Common myeloid progenitor, CD34-positive (primary cell): ENCODE measurements around the gene CALCR.

Experiments used
- CTCF ChIA-PET: fragments of 350-600 bp; sonication (Branson Sonifier 250); formaldehyde crosslinking; loops from one replicate; lab custom pipeline; 2021; ENCODE audit warnings: antibody characterized with exemption; lab: Charles Lee
- POLR2A ChIA-PET: fragments of 350-600 bp; sonication (Branson Sonifier 250); formaldehyde crosslinking; loops from one replicate; lab custom pipeline; 2021; ENCODE audit warnings: antibody characterized with exemption; lab: Charles Lee
- DNase-seq, 3 donors: peaks; one replicate each; pipeline versions ENCODE4 v3.0.0 to v3.0.0-alpha.2; 2013
- H3K27ac ChIP-seq, 2 experiments: 1 replicate in 1 of 2; 2 replicates in 1 of 2; pipeline ENCODE4 v1.7.0; 2013; ENCODE audit warnings: inconsistent platforms in 2 of 2, low read length in 2 of 2, mild to moderate bottlenecking in 2 of 2, low read depth in 1 of 2, moderate library complexity in 1 of 2; ENCODE audit not compliant: severe bottlenecking in 2 of 2, insufficient read depth in 1 of 2, poor library complexity in 1 of 2
- H3K27me3 ChIP-seq, 5 experiments: replicated peaks in 2 of 5; 1 replicate in 3 of 5; 2 replicates in 2 of 5; pipeline versions ENCODE4 v1.6.1 to v1.7.0; 2013; ENCODE audit warnings: low read length in 4 of 5, mild to moderate bottlenecking in 2 of 5, moderate library complexity in 2 of 5, inconsistent platforms in 1 of 5; ENCODE audit not compliant: insufficient read depth in 5 of 5, control insufficient read depth in 4 of 5
- H3K36me3 ChIP-seq, 4 experiments: 1 replicate in 2 of 4; 2 replicates in 2 of 4; pipeline versions ENCODE4 v1.6.1 to v1.7.0; 2013; ENCODE audit warnings: low read length in 3 of 4, control low read depth in 1 of 4, mild to moderate bottlenecking in 1 of 4; ENCODE audit not compliant: control insufficient read depth in 4 of 4, insufficient read depth in 4 of 4
- H3K4me1 ChIP-seq, 4 experiments: 1 replicate in 3 of 4; 2 replicates in 1 of 4; pipeline versions ENCODE4 v1.6.1 to v1.7.1; 2013; ENCODE audit warnings: low read length in 3 of 4, mild to moderate bottlenecking in 3 of 4, control low read depth in 1 of 4, inconsistent platforms in 1 of 4, moderate library complexity in 1 of 4; ENCODE audit not compliant: control insufficient read depth in 4 of 4, insufficient read depth in 4 of 4; ENCODE audit errors: control extremely low read depth in 1 of 4
- H3K4me3 ChIP-seq, 7 experiments: 1 replicate in 4 of 7; 2 replicates in 3 of 7; pipeline versions ENCODE4 v1.5.1 to v1.7.0; 2013; ENCODE audit warnings: mild to moderate bottlenecking in 7 of 7, low read length in 6 of 7, moderate library complexity in 6 of 7, inconsistent platforms in 2 of 7, low read depth in 2 of 7, control low read depth in 1 of 7; ENCODE audit not compliant: insufficient read depth in 4 of 7, control insufficient read depth in 1 of 7; ENCODE audit errors: extremely low read depth in 1 of 7
- H3K9me3 ChIP-seq, 5 experiments: 1 replicate in 4 of 5; 2 replicates in 1 of 5; pipeline versions ENCODE4 v1.6.1 to v1.7.1; 2013; ENCODE audit warnings: low read length in 4 of 5, mild to moderate bottlenecking in 2 of 5, inconsistent platforms in 1 of 5, low read depth in 1 of 5, moderate library complexity in 1 of 5; ENCODE audit not compliant: control insufficient read depth in 4 of 5, insufficient read depth in 2 of 5; ENCODE audit errors: control extremely low read depth in 1 of 5
- WGBS: methylation state at CpG from one replicate; pipeline ENCODE4 v1.1.5; 2013; ENCODE audit not compliant: insufficient coverage; 5-methylcytosine and 5-hydroxymethylcytosine counted together

CALCR gene

GRCh38 chr7:93453262-93453661 lies 121.3 kb downstream of the CALCR start:
- H3K4me3 ChIP-seq = no peak overlapping the region
- 100% methylated on average over 1 of the region's 4 CpGs for WGBS
- no peak for DNase-seq
- no peaks in the 10 kb centered on the region for H3K36me3 ChIP-seq
- H3K9me3 ChIP-seq = no peaks in the 10 kb centered on the region
- CTCF ChIA-PET = interaction anchor here (0.7 kb wide), 1 partner anchor 9 kb away, joined by 4 read pairs; no protein-coding TSS in a partner anchor
- H3K4me1 ChIP-seq = no peaks in the 10 kb centered on the region
- POLR2A ChIA-PET = no interaction called here
- H3K27ac ChIP-seq = no peak overlapping the region
- H3K27me3 ChIP-seq = peaks cover 0 to 4% (median 0%) of the 10 kb centered on the region in 5 experiments

GRCh38 chr7:93448176-93448575 lies 126.3 kb downstream of the CALCR start:
- Histone ChIP-seq H3K4me3 (no peak overlapping the region), H3K4me1 (no peaks in the 10 kb centered on the region), H3K27ac (no peak overlapping the region), H3K9me3 (no peaks in the 10 kb centered on the region), H3K27me3 (peaks cover 0 to 2% (median 0%) of the 10 kb centered on the region in 5 experiments), H3K36me3 (no peaks in the 10 kb centered on the region)
- POLR2A ChIA-PET = interaction anchor here (0.7 kb wide), 1 partner anchor 155 kb away, joined by 4 read pairs; no protein-coding TSS in a partner anchor
- no peak for DNase-seq
- CTCF ChIA-PET = no interaction called here
- WGBS = no CpG with 5 or more reads among the region's 1 CpG

- Histone ChIP-seq H3K9me3 (no peaks in the 10 kb centered on the region), H3K4me1 (no peaks in the 10 kb centered on the region), H3K4me3 (no peak overlapping the region), H3K27me3 (peaks cover 0 to 2% (median 0%) of the 10 kb centered on the region in 5 experiments), H3K36me3 (no peaks in the 10 kb centered on the region), H3K27ac (no peak overlapping the region)
- no peak for DNase-seq
- ChIA-PET POLR2A (no interaction called here), CTCF (no interaction called here)
- WGBS = 100% methylated on average over 1 of the region's 2 CpGs
Observed at GRCh38 chr7:93447509-93447908, 127.0 kb downstream of the CALCR start.

GRCh38 chr7:93442478-93443224 lies 131.9 kb downstream of the CALCR start:
- peak; percentile 16 to 65 (median 60) for DNase-seq
- CTCF ChIA-PET = interaction anchor here (0.7 to 1.7 kb wide), 8 partner anchors 9 to 952 kb away, joined by 3 to 5 read pairs (median 4); partner anchors contain the start of gene COL1A2
- H3K27ac ChIP-seq = no peak overlapping the region
- H3K4me1 ChIP-seq = no peaks in the 10 kb centered on the region
- no peaks in the 10 kb centered on the region for H3K27me3 ChIP-seq
- POLR2A ChIA-PET = no interaction called here
- 27% methylated on average over 4 of the region's 6 CpGs for WGBS
- no peaks in the 10 kb centered on the region for H3K36me3 ChIP-seq
- no peaks in the 10 kb centered on the region for H3K9me3 ChIP-seq
- H3K4me3 ChIP-seq = no peak overlapping the region

GRCh38 chr7:93435791-93436190 lies 138.7 kb downstream of the CALCR start:
- ChIA-PET CTCF (no interaction called here), POLR2A (no interaction called here)
- H3K27me3 ChIP-seq = peaks cover 0 to 2% (median 0%) of the 10 kb centered on the region in 5 experiments
- no peaks in the 10 kb centered on the region for H3K9me3 ChIP-seq
- no peaks in the 10 kb centered on the region for H3K36me3 ChIP-seq
- 98% methylated on average over 4 of the region's 6 CpGs for WGBS
- H3K4me3 ChIP-seq = no peak overlapping the region
- no peak for DNase-seq
- H3K27ac ChIP-seq = no peak overlapping the region
- H3K4me1 ChIP-seq = peaks cover 0 to 8% (median 2%) of the 10 kb centered on the region in 4 experiments

- no peak overlapping the region for H3K4me3 ChIP-seq
- H3K4me1 ChIP-seq = peaks cover 0 to 12% (median 4%) of the 10 kb centered on the region in 4 experiments
- H3K36me3 ChIP-seq = no peaks in the 10 kb centered on the region
- H3K27ac ChIP-seq = no peak overlapping the region
- no peak for DNase-seq
- ChIA-PET POLR2A (no interaction called here), CTCF (no interaction called here)
- H3K27me3 ChIP-seq = peaks cover 0 to 2% (median 0%) of the 10 kb centered on the region in 5 experiments
- H3K9me3 ChIP-seq = no peaks in the 10 kb centered on the region
- WGBS = no CpG with 5 or more reads among the region's 2 CpGs
Observed at GRCh38 chr7:93432130-93432529, 142.4 kb downstream of the CALCR start.

- peak in 2 of 3 donors; percentile 6 to 12 for DNase-seq
- no peak overlapping the region for H3K27ac ChIP-seq
- peak overlapping the region in 1 of 7 experiments; percentile 28 for H3K4me3 ChIP-seq
- H3K36me3 ChIP-seq = no peaks in the 10 kb centered on the region
- ChIA-PET POLR2A (no interaction called here), CTCF (interaction anchor here (1.2 kb wide), 1 partner anchor 12 kb away, joined by 5 read pairs; no protein-coding TSS in a partner anchor)
- 86% methylated on average over 7 of the region's 8 CpGs for WGBS
- peaks cover 0 to 12% (median 4%) of the 10 kb centered on the region in 4 experiments for H3K4me1 ChIP-seq
- no peaks in the 10 kb centered on the region for H3K9me3 ChIP-seq
- no peaks in the 10 kb centered on the region for H3K27me3 ChIP-seq
Observed at GRCh38 chr7:93430917-93431588, 143.5 kb downstream of the CALCR start.
